GM19452 (cell line): ENCODE data around the gene PHC3.

Experiments
- ATAC-seq: cut with Tn5 transposase; IDR thresholded peaks from one replicate; pipeline ENCODE4 v1.9.1; 2021; ENCODE audit not compliant: unreplicated experiment

Gene PHC3

GRCh38 chr3:170079536-170080165, 101.9 kb downstream of the PHC3 start:
- no peak for ATAC-seq

GRCh38 chr3:170078620-170079281, 102.8 kb downstream of the PHC3 start:
- no peak for ATAC-seq

- ATAC-seq, result no peak
These were observed 104.2 kb downstream of the PHC3 start for GRCh38 chr3:170077361-170077760.

- ATAC-seq, result no peak
These were observed 104.8 kb downstream of the PHC3 start for GRCh38 chr3:170076715-170077238.

GRCh38 chr3:170075441-170076091, 106.0 kb downstream of the PHC3 start:
- ATAC-seq, result no peak

GRCh38 chr3:170064108-170064507, 117.4 kb downstream of the PHC3 start:
- ATAC-seq, result no peak

GRCh38 chr3:170063691-170064090, 117.8 kb downstream of the PHC3 start:
- no peak for ATAC-seq

- ATAC-seq, result no peak
These were observed 118.8 kb downstream of the PHC3 start for GRCh38 chr3:170062769-170063168.

- no peak for ATAC-seq
These were observed 119.5 kb downstream of the PHC3 start for GRCh38 chr3:170062068-170062467.

- no peak for ATAC-seq
These were observed 122.1 kb downstream of the PHC3 start for GRCh38 chr3:170059447-170059846.

GRCh38 chr3:170058127-170058526, 123.4 kb downstream of the PHC3 start:
- no peak for ATAC-seq

- ATAC-seq, result no peak
These were observed 124.0 kb downstream of the PHC3 start for GRCh38 chr3:170057550-170057949.

- ATAC-seq, result peak; percentile 91
These were observed 124.7 kb downstream of the PHC3 start for GRCh38 chr3:170056710-170057454.

- ATAC-seq, result peak; percentile 69
These were observed 126.3 kb downstream of the PHC3 start for GRCh38 chr3:170055209-170055608.

GRCh38 chr3:170054204-170054603, 127.3 kb downstream of the PHC3 start:
- no peak for ATAC-seq

GRCh38 chr3:170052398-170052797, 129.1 kb downstream of the PHC3 start:
- ATAC-seq, result no peak

GRCh38 chr3:170050753-170051152, 130.8 kb downstream of the PHC3 start:
- ATAC-seq, result no peak

- ATAC-seq, result no peak
These were observed 132.2 kb downstream of the PHC3 start for GRCh38 chr3:170049146-170050000.

GRCh38 chr3:170047133-170047404, 134.5 kb downstream of the PHC3 start:
- ATAC-seq, result no peak

GRCh38 chr3:170046269-170047132, 135.0 kb downstream of the PHC3 start:
- no peak for ATAC-seq
